8988T (cell line): ENCODE results near the gene RHD.
"Not testable (repeated sequence)": the region's sequence is repeated elsewhere in the genome, so short reads cannot be mapped to it uniquely, and the experiment has no call there.

Experiments
- DNase-seq: peaks from one replicate; pipeline ENCODE4 v3.0.0; 2011

The RHD gene

GRCh38 chr1:25259813-25260212 lies 12.5 kb upstream of the RHD start:
- not testable (repeated sequence) for DNase-seq

- not testable (repeated sequence) for DNase-seq
Observed at GRCh38 chr1:25260336-25260735, 12.0 kb upstream of the RHD start.

- DNase-seq, result not testable (repeated sequence)
Observed at GRCh38 chr1:25266554-25267287, 5.6 kb upstream of the RHD start.

GRCh38 chr1:25267288-25268142 lies 4.8 kb upstream of the RHD start:
- DNase-seq, result not testable (repeated sequence)

DNA sequence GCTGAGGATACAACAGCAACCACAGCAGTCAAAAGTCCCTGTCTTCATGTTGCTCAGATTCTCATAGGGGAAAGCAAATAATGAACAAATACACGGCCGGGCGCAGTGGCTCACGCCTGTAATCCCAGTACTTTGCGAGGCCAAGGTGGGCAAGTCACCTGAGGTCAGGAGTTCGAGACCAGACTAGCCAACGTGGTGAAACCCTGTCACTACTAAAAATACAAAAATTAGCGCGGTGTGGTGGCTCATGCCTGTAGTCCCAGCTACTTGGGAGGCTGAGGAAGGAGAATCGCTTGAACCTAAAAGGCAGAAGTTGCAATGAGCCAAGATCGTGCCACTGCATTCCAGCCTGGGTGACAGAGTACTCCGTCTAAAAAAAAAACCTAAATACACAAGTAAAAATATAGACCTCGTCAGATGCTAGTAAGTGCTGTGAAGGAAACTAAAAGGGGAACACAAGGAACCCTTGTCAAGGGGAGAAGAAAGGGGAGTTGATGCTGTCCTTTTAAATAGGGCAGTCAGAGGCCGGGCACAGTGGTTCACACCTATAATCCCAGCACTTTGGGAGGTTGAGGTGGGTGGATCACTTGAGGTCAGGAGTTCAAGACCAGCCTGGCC lies 4.1 kb upstream of the RHD start:
- not testable (repeated sequence) for DNase-seq

- DNase-seq, result not testable (repeated sequence)
Observed at GRCh38 chr1:25275648-25276047, 3.3 kb downstream of the RHD start.

- DNase-seq, result not testable (repeated sequence)
Observed at GRCh38 chr1:25277295-25277694, 5.0 kb downstream of the RHD start.

- not testable (repeated sequence) for DNase-seq
Observed at GRCh38 chr1:25278358-25278757, 6.0 kb downstream of the RHD start.

DNA sequence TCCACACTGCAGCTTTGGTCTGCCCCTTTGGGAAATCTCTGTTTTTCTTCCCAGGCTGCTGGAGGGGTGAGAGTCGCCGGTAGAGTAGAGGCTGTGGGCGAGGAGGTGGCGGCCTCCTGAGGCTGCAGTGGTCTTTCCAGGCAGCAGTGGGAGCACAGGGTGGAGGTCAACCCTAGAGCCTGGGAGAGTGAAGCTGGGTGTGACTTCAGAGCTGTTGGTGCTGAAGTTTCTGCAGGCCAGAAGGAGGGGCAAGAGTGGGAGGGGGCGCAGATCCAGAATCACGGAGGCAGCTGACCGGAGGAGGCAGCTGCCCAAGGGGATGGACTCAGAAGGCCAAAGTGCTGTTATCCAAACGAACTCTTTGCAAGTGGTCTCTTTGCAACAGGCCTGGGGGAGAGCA lies 6.5 kb downstream of the RHD start:
- DNase-seq, result not testable (repeated sequence)

DNA sequence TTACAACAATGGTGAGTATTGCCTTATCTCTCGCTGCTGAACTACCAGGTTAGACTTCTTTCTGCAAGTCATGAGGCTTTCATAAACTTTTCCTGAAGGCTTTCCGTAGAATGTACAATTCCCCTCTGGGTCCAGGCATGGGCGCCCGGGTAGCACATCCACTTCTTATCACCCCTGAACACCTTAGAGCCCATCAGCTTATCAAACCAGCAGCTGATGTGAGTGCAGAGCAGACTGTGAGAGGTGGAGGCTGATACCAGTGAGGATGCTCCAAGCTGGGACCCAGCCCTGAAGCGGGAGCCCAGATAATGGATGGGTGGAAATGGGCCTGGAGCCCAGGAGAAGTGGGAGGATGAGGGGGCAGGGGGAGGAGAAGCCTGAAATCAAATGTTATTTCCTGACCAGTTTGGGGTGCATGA lies 7.4 kb downstream of the RHD start:
- not testable (repeated sequence) for DNase-seq

DNA sequence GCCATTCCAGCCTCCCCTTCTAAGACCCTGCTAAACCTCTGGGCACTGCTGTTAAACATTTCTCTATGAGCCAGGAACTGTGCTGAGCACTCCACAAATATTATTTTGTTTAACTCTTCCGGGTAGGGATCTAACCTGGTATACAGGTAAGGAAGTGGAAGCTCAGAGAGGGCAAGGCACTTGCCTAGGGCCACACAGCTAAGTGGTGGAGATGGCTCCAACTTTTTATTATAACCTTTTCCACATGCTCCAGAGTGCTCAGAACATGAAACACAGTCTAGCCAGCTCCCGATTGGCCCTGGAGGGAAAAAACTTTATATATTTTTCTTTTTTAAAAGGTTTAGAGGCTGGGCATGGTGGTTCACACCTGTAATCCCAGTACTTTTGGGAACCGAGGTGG lies 13.6 kb downstream of the RHD start:
- not testable (repeated sequence) for DNase-seq

DNA sequence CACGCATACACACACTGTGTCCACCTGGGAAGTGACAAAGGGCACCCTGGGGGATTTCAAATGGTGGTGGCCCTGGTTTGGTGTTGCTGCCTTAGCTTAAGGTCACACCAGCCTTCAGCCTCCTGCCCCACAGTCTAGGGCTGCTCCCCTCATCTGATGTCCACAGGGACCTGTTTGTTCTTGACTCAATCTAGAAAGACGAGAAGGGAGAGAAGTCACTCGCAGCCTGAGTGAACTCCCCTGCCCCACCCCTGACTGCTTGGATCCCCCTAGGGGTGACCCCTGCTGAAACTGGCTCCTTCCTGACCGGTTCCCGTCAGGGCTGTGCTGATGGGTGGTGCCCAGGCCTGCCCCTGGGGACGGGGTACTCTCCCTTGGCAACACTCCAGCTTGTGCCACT lies 14.9 kb downstream of the RHD start:
- not testable (repeated sequence) for DNase-seq

DNA sequence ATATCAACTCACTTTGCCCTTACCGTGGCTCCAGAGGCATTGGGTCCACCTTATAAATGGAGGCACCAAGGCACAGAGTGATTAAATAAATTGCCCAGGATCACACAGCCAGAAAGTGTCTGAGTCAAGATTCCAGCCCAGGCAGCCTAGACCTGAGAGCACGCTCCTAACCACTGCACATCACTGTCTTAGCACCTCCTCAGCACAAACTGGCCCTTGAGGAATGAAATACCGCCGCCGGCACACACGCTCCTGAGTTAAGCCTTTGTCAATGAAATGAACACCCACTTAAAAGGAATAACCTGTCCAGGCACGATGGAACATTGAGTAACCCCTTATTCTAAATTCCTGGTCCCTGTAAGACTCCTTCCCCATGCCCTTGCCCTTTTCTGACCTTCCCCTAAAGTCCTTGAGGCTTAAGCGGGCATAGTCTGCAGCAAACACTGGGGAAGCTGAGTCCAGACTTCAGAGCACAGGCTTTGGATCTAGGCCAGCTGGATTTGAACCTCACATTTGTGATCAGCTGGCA lies 16.3 kb downstream of the RHD start:
- DNase-seq, result not testable (repeated sequence)

- not testable (repeated sequence) for DNase-seq
Observed at GRCh38 chr1:25290043-25290442, 17.7 kb downstream of the RHD start.

GRCh38 chr1:25293426-25293825 lies 21.1 kb downstream of the RHD start:
- not testable (repeated sequence) for DNase-seq

DNA sequence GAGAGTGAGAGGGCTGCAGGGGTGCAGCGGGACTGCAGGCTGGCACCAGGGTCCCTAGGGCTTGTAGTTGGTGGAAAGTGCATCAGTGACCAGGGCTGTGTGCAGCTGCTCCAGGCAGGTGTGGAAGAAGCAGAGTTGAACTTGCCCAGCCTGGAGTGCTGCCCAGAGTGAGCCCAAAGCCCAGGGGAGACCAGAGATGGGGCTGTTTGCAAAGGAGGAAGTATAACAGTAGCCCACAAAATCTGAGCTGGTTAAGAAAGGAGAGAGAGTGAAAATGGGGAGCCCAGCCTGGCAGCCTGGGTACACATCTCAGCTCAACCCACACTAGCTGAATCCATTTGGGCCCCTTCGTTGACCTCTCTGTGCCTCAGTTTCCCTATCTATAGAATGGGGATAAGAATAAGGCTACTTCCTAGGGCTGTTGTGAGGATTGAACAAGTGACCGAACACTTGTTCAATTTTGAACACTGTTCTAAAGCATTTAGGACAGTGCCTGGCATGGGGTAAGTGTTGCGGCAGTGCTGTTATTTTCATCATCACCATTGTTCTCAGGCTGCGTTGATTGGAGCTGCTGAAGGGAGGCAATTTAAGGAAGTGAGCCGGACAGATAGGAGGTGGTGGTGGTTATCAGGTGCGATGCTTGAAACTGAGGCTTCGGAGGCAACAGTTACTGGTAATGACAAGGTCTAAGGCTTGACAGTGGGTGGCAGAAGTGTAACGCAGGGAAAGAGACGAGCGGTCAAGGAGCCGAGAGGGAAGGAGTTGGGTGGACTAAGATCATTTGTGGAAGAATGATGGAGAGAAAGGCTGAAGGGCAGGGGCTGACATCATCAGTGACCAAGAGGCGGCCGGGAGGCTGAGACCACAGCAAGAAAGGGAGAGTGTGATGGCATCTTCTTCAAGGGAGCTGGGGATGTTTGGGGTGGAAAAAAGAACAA lies 22.8 kb downstream of the RHD start:
- DNase-seq, result not testable (repeated sequence)

- not testable (repeated sequence) for DNase-seq
Observed at GRCh38 chr1:25296501-25296900, 24.2 kb downstream of the RHD start.

- DNase-seq, result not testable (repeated sequence)
Observed at GRCh38 chr1:25300729-25301128, 28.4 kb downstream of the RHD start.

DNA sequence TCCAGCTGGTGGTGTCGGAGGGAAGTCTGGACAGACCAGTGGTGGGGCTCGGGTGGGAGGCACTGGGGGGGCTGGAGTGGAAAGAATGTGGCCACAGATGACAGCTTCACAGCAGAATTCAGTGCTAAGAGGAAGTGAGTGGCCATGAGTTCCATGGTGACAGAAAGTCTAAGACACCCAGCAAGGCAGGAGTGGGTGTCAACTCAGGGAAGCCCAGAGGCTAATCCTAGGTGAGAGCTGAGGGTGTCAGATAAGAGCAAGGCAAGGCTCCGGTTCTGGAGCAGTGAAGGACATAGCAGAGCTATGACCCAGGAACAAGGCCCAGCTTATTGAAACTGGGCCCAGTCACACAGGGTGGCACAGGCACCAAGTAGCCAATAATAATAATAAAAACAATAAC lies 30.0 kb downstream of the RHD start:
- not testable (repeated sequence) for DNase-seq

DNA sequence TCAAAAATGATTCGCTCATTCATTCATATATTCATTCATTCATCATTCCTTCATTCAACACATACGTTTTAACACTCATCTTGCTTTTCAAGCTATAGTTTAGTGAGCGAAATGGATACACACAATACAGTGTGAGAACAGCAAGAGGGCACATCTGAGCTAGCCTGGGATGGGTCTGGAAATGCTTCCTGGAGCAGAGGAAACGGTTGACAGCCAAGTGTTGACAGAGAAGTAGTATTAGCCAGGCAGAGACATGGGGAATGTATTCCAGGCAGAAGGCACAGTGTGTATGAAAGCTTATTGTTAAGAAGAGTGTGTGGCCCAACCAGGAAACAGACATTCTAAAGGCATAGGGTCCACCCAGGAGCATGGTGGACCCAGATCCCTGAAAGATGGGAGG lies 32.6 kb downstream of the RHD start:
- DNase-seq, result not testable (repeated sequence)

DNA sequence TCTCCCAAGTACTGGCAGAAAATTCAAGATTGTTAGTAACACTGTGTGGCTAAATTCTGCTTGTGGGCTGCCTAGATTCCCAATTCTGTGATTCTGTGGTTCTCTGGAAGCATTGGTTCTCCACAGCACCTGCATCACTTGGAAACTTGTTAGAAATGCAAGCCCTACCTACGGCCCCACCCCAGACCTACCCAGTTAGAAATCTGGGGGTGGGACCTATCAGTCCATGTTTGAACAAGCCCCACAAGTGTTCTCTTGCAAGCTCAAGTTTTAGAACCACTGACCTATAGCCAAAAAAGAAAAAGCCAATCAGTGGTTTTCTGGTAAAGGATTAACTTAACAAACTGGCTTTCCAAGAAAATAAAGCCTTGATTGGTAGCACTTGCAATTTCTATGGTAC lies 35.9 kb downstream of the RHD start:
- not testable (repeated sequence) for DNase-seq

DNA sequence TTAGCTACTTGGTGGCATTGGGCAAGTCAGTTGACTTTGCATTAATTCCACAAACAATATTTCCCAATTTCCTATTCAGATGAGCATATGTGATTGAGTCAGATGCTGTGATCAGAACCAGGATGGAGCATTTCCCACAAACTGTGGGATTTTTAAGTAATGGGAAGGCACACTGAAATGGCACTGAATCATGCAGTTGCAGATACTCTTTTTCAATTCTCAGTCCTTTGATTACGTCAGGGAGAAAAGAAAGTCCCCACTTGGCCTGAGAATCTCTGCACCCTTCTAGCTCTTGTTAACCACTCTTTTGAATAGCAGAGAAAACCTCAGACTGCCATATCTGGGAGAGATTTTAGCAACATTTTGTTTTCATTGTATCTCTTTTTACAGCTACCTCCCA lies 36.8 kb downstream of the RHD start:
- DNase-seq, result not testable (repeated sequence)
